Activated CD4-positive, CD25-positive, alpha-beta regulatory T cell treated with anti-CD3 and anti-CD28 coated beads, Interleukin-2, amount 50 U/mL, for 24 hours (primary cell): ENCODE measurements around the gene BPIFB6.

Source experiments
- ATAC-seq, 2 donors: fragments of 150-1000 bp; cut with Tn5 transposase; one replicate each; pipeline ENCODE4 v1.10.0; 2021; ENCODE audit warnings: mild to moderate bottlenecking in 1 of 2, moderate library complexity in 1 of 2

The BPIFB6 gene

DNA sequence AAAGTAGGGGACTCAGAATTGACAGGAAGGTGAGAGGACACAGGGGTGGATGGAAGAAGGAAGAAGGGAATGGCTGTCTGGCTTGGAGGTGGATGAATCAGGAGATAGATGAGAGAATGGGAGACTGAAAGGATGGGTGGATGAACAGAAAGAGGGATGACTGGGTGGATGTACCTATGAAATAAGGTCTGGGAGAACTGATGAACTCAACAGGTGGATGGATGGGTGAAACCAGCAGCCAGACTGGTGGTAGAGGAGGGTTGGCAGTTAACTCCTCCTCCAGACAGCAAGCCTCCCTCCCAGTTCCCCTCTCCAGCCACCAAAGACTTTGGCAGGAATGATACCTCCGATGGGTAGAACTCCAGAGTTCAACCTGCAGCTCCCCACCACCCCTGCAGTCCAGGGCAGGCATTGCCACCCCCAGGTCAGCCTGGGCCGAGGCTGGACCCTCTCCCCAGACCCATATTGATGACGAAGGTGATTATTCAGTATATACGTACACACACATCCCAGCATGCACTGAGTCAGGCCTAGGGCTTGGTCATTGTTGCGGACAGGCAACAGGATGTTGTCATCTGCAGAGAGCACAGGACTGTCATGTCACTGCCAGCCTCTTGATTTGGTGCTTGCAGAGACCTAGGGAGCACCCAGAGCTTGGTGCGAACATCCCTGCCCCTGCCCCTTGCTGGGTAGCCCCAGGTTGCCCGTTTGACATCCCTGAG is 29.2 kb upstream of the BPIFB6 start:
- ATAC-seq: no peak

DNA sequence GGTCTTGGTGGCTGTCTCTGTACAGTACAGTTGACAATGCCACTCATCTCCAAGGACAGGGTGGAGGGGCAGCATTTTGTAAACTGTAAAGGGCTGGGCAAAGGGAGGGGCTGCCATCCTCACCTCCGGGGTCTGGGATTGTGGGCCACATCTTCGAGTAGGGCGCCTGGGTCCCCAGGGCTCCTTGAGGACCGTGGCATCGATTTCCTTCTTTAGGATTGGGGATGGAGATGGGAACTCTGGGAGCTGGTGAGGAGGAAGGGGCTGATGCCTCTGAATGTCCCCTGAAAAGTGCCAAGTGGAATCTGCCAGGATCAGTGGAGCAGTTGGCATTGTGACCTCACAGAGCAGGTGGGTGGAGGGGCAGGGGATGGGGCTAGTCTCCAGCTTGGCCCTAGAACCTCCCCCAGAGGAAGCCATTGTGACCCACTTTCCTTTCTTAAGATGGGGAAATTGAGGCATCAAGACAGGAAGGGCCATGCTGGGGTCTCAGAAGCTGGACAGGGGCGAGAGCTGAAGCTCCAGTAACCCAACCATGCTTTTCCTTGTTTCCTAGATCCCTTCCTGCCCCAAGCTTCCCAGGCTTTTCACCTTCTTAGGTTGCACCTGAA is 27.2 kb upstream of the BPIFB6 start, which contains the start of gene SUN5:
TSS of gene SUN5 (minus strand) at position 293 of the 611 bp plus-strand sequence. CDS start at position 200, 93 bp downstream.
- ATAC-seq: no peak

DNA sequence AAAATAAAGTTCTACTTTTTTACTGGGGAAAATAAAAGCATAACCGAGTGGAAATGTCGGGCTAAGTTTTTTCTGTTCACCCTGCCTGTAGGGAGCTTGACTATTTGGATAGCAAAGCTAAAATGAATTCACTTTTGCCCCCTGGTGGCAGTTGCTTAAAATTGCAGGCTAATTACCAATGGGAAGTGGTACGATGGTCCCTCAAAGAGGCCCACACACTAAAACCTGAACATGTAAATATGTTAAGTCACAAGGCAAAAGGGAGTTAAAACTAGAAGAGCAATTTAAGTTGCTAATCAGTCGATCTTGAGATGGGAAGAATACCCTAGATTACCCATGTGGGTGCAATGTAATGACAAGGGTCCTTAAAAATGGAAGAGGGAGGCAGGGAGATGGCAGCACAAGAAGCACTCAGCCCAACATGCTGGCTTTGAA is 26.3 kb upstream of the BPIFB6 start:
- ATAC-seq: no peak

DNA sequence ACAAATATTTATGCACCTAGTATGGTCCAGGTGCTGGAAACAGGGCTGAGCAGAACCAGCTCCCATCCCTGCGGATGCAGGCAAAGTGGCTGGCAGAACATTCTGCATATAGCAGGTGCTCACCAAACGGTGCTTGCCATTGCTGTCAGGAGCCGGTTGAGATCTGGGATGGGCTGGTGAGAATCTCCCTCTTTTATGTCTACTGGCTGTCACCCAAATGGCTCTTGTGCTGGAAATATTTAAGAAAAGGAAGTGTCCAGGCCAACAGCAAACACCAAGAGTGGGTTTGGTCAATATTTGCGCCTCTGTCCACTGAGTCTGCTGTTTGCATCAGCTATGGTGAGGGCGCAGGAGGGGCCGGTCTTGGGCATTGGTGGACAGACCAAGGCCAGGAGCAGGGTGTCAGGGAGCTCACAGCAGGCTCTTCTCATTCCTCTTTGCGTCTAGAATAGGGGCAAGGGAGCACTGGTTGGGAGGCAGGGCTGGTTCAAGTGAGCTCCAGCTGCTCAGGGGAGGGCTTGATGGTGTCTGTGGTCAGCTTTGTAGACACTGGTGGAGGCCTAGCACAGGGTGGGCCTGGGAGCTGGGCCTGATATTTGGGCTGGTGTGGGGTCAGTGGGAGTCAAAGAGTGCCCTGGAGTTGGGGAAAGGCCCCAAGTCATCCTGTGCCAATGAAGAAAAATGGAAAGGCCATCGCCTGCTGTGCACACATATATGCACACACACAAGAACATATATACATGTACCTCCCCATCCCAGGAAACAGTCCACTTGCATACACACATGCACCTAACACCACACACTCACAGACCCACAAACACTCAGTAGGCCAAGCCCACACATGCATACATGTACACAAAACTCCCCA is 25.3 kb upstream of the BPIFB6 start:
- no peak for ATAC-seq

DNA sequence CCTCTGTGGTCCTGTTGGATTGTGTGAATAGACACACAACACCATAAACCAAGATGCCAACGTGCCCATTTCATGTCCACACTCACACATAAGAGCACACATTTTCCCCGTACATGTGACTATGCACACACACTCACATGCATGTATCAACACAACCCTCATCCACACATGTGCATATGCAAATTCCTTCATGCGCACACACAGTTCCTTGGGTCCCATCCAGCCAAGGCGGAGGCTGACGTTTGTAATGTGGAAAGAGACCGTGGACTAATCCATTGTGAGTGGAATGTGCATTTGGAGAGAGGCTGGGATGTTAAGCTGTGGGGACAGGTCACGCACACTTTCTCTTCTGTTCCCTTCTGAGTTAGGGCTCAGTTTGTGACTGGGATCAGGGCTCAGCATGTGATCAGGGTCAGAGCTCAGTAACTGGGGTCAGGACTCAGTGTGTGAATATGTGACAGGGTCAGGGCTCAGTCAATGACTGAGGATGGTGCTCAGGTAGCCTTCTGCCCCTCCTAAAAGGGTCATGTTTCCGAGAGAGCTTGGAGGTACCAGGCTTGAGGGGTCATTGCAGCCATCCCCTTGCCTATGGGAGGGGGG is 24.6 kb upstream of the BPIFB6 start:
- no peak for ATAC-seq

DNA sequence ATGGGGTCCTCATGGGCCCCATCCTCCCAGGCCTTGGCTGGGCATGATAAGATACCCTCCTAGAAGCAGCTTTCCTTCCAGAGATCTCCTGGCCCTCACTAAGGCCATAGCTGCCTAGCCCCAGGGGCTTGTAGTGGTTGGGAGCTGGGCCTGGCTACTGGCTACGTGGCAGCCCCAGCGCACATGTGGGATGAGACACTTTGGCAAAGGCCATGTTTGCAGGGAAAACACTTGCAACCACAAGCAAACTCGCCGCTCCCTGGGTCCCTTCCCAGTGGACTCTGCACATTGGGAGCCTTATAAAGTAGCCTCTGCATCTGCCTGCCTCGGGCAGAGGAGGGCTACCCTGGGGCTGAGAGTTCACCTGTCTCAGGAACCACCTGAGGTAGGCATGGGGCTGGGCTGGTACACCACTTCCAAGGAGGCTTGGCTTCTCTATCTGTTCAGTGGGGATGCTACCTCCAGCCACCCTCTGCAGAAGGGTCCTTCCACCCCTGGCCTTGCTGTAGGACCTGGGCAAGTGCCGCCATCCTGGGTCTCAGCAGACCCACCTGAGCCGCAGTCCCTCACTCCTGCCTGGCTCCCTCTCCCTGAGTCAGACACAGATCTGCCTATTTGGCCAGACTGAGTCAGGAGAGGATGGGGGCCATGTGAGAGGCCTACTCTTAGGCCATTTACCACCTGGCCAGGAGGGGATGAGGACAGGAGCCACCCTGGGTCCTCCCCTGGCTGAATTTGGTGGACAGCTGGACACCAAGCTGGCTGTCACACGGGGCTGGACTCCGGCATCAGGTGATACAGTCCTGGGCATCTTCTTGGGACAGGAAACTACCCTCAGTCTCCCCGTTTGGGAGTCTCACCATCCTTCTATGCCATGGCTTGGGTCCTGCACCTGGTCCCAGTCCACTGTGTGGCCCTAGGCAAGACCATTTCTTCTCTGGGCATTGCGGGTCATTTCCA is 23.8 kb upstream of the BPIFB6 start, which contains the start of gene BPIFB2:
TSS of gene BPIFB2 (plus strand) at position 329 of the 960 bp plus-strand sequence. CDS start 871 bp downstream, outside the sequence.
- no peak for ATAC-seq

DNA sequence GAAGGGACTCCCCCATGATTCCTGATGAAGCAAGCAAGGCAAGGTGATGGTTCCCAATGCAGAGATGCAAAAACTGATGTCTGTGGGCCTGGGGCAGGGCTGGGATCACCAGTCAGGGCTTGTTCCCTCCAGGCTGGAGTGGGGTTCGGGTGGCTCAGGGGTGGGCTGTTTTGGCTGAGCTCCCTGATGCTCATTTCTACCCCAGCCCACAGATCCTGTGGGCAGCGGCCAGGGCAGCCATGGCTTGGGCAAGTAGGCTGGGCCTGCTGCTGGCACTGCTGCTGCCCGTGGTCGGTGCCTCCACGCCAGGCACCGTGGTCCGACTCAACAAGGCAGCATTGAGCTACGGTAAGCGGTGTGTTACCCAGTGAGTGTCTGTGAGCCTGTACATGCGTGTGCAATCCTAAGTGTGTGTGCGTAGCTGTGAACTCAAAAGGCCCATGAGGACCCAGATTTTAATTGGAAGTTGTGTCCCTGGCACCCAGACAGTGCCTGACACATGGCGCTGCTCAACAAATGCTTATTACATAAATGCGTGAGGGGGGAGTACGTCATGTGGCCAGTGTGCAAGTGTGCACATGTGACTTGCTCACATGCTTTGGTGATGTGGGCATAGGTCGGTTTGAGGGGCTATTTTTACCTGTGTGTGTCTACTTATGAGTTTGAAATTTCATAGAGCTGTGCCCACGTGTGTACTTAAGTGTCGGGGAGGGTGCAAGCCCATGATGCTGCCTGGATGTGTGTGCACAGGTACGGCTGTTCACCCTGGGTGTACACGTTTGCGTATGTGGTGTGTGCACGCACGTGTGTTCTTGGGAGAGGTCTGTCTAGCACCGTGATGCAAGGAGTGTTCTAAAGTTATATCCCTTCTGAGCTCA is 22.9 kb upstream of the BPIFB6 start:
- ATAC-seq: no peak

DNA sequence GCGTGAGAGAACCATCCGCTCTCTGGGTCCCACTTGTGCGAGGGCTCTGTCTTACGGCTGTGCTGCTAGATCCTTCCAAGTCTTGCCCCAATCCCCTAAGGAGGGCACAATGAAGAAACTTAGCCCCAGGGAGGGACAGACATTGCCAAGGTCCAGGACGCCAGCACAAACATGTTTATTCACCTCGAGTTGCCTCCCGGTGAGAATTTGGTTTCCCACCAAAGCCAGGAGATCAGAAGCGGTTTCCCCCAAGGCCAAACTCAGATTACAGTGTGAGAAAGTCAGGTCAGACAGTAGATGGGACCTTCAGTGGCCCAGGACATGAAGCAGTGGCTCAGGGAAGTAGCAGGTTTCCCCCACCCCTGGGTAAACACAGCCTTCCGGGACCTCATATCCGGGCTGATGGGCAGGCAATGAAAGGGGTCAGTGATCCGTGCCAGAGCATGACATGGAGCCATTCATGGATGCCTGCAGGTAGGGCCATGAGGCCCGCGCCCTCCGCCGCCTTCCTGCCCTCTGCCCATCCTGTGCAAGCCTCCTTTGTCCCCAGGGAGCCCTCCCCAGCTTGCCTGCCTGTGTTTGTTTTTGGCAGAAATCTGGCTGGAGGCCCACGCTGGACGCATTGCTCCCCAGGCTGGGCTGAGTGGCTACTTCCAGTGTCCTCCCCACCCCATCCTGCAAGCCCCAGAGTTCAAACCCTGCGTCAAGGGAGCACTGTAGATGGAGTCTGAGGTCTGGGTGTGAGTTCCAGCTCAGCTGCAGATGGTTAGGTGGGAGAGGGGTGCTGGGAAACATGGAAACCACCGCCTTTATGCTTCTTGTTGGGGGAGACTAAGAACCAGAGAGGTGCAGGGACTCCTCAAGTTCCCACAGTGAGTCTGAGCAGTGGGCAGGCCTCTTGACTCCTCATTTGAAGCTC is 22.0 kb upstream of the BPIFB6 start:
- no peak for ATAC-seq

DNA sequence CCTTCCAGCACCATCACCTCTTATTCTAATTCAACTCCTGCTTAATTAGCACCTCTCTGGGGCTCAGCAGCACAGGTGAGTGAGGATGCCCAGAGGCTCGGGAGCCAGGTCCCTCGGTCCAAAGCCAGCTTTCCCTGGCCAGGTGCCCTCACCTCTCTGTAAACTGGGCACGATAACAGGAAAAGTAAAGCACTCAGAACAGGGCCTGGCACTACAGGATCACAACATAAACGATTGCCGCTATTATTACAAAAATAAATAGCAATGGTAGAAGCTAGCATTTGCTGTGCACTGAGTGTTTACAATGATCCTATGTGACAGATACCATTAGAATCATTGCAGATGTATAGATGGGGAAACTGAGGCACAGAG is 21.3 kb upstream of the BPIFB6 start:
- ATAC-seq: no peak

DNA sequence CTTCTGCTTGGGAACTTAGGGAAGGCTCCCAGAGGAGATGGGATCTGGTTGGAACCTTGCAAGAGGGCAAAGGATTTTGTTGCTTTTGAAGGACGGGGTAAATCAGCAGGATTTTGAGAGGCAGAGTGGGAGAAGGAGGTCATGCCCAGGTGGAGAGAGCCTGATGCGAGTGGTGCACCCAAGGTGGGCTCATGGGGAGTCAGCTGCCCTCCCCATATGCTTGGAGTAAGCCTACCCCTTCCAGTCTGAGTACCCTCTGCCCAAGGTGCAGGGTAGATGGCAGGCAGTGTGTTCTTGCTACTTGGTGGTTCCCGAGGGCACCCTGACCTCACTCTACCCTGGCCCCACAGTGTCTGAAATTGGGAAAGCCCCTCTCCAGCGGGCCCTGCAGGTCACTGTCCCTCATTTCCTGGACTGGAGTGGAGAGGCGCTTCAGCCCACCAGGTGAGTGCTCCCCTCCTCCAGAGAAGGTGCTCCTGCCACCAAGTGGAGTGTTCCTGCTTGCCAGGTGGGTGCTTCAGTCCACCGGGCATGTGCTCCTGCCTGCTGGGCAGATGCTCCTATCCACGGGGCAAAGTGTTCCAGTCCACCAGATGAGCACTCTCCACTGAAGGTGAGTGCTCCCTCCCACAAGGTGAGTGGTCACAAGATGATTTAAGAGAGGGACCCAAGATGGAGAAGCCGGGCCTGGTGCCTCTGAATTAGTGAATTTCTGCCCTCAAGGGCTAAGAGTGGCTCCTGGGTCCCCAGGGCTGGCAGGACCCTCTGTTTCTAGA is 20.6 kb upstream of the BPIFB6 start:
- ATAC-seq: no peak

DNA sequence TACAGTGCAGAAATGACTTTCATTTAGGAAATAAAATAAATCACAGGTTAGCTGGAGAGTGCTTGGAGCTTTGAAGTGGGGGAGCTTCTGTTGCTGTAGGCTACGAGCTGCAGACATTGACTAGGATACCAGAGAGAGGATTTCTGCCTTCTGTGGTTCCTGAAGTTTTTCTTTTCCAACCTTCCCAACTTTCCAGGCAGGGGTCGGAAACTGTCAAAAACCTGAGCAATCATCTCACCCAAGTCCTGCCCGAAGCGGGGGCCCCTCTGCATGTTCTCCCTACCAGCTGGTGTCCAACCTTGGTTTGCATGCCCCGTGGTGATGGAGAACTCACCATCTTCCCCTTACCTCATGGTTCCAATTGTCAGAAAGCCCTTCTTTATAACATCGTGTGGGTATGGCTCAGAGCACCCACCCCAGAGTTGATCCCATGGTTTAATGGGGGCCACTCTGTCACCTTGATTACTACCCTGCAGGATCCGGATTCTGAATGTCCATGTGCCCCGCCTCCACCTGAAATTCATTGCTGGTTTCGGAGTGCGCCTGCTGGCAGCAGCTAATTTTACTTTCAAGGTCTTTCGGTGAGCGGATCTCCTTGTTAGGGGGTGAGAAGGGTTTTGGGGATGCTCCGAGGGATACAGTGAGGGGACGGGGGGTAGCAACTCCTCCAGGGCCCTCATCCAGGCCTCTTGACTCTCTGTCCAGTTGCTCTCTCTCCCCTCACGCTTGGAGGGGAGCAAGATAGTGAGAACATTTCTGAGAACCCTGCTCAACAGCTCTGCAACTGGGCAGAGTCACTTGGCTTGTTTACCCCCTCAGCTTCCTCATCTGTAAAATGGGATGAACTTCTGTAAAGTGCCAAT is 18.9 kb upstream of the BPIFB6 start:
- ATAC-seq: no peak

DNA sequence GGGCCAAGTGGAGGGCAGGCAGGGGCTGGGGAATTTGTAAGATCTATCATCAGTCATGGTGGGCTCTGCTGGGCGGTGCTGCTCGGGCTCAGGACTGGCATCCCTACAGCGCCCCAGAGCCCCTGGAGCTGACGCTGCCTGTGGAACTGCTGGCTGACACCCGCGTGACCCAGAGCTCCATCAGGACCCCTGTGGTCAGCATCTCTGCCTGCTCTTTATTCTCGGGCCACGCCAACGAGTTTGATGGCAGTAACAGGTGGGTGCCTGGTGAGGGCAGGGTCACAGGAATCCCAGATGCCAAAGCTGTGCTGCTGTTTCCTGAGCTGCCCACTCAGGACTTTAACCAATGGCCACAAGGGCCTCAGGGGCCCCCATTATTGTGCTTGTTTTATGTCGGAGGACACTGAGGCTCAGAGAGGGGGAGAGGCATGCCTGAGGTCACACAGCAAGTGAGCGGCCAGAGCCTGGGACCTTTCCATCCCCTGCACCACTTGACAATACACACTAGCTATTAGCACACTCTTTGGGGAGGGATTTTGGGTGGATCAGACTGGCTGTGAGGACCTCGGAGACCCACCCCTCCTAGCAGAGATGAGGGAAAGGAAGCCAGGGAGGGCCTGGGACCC is 17.6 kb upstream of the BPIFB6 start:
- no peak for ATAC-seq

DNA sequence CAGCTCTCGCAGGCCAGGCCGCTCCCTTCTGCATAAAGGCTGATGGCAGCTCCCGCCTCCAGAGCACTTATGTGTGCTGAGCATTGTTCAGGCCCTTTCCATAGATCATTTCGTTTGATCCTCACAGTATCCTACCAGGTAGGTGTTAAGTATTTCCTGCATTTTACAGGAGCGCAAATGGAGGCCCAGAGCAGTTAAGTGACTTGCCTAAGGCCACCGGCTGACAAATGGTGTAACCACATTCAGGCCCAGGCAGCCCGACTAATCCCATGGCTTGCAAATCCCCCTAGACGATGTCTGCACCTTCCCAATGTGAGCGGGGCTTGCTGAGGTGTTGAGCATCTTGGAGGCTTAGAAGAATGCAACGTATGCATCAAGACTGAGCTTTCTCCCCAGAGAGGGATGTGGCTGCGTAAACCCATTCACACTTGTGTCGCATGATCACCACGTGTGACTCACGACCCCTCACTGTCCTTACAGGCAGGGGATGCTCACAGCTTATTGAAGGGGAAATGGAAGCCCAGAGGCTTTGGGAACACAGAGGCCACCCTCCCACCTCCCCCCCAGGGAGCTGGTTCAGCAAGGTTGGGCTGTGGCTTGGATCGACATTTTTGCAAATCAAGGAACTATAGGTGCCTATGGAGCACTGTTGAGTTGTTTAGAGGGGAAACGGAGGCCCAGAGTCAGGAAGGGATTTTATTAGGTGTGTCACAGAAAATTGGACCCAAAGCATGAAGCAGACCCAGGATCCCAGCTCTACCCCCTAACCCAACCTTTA is 16.9 kb upstream of the BPIFB6 start:
- ATAC-seq: no peak

DNA sequence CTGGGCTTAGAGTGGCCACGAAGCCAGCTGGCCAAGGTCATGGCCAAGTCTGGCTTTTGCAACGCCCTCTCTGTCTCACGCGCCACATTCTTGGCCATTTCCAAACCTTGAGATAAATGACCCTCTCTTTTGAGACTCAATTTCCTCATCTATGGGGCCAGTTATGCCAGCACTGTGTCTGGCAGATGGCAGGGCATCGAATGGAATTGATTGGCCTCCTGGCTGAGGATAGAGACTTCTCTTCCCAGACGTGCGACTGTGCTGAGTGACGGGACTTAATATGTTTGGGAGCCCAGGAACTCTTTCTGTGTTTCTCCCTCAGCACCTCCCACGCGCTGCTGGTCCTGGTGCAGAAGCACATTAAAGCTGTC is 16.3 kb upstream of the BPIFB6 start:
- no peak for ATAC-seq

DNA sequence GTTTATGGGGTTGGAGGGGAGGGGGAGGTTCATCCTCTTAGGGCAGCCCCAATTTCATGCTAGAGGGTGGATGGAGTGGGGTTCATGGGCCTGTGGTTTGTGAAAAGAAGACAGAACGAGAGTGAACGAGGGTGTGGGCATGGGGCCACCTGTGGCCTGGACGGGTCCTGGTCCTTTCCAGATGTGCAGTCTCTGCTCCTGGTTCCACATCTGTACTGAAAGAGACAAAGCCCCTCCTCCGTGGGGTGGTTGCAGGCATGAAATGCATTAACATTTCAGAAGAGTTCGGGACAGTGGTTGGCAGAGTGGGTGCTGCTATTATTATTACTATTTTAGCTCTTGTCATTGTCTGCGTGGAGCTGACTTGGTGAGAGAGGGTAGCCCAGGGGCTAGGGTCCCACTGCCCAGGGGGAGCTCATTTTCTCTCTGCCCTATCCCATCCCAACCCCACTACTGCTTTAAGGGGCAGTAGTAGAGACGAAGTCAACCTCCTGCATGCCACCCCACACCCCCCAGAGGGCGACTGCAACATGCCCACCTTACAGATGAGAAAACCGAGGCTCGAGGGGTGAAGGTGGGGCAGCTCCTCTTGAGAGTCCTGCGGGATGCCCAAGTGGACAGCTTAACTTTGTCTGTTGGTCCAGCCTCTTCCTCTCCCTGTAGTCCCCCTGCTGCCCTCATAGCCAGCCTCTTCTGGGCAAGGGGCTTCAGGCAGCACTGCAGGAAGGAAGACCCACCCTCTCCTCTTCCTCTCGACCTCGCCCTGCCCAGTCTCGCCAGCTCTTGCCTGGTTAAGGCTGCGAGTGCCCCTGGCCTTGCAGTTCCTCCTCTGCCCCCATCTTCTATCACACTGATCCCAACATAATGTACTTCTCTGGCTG is 15.5 kb upstream of the BPIFB6 start:
- ATAC-seq: no peak
